ENCODE results near the gene RASL10B.

The RASL10B gene

GRCh38 chr17:35763767-35764122 lies 32.3 kb downstream of the RASL10B start:
- no peak for DNase-seq (ENCODE audit: low read depth in 3 of 3, low spot score in 1 of 3)

GRCh38 chr17:35764123-35764991 lies 32.9 kb downstream of the RASL10B start:
- peak; percentile 67 to 80 (median 71) for DNase-seq (ENCODE audit: low read depth in 3 of 3, low spot score in 1 of 3)

GRCh38 chr17:35765086-35765710 lies 33.8 kb downstream of the RASL10B start:
- DNase-seq (ENCODE audit: low read depth in 3 of 3, low spot score in 1 of 3) = no peak

- no peak for DNase-seq (ENCODE audit: low read depth in 3 of 3, low spot score in 1 of 3)
Observed at GRCh38 chr17:35765756-35766488, 34.5 kb downstream of the RASL10B start.

GRCh38 chr17:35766489-35766877 lies 35.0 kb downstream of the RASL10B start:
- DNase-seq (ENCODE audit: low read depth in 3 of 3, low spot score in 1 of 3) = no peak

- DNase-seq (ENCODE audit: low read depth in 3 of 3, low spot score in 1 of 3) = no peak
Observed at GRCh38 chr17:35766903-35767510, 35.6 kb downstream of the RASL10B start.

- no peak for DNase-seq (ENCODE audit: low read depth in 3 of 3, low spot score in 1 of 3)
Observed at GRCh38 chr17:35768797-35769196, 37.4 kb downstream of the RASL10B start.

GRCh38 chr17:35769895-35770486 lies 38.6 kb downstream of the RASL10B start:
- no peak for DNase-seq (ENCODE audit: low read depth in 3 of 3, low spot score in 1 of 3)

GRCh38 chr17:35773129-35773528 lies 41.7 kb downstream of the RASL10B start:
- no peak for DNase-seq (ENCODE audit: low read depth in 3 of 3, low spot score in 1 of 3)

- DNase-seq (ENCODE audit: low read depth in 3 of 3, low spot score in 1 of 3) = no peak
Observed at GRCh38 chr17:35773679-35774425, 42.4 kb downstream of the RASL10B start.

- DNase-seq (ENCODE audit: low read depth in 3 of 3, low spot score in 1 of 3) = no peak
Observed at GRCh38 chr17:35774499-35774898, 43.1 kb downstream of the RASL10B start.

GRCh38 chr17:35775039-35775438 lies 43.6 kb downstream of the RASL10B start:
- no peak for DNase-seq (ENCODE audit: low read depth in 3 of 3, low spot score in 1 of 3)

- no peak for DNase-seq (ENCODE audit: low read depth in 3 of 3, low spot score in 1 of 3)
Observed at GRCh38 chr17:35775583-35775982, 44.1 kb downstream of the RASL10B start.

GRCh38 chr17:35778641-35779196 lies 47.3 kb downstream of the RASL10B start:
- DNase-seq (ENCODE audit: low read depth in 3 of 3, low spot score in 1 of 3) = no peak

- DNase-seq (ENCODE audit: low read depth in 3 of 3, low spot score in 1 of 3) = no peak
Observed at GRCh38 chr17:35780950-35781349, 49.5 kb downstream of the RASL10B start.

GRCh38 chr17:35784895-35785294 lies 53.5 kb downstream of the RASL10B start:
- no peak for DNase-seq (ENCODE audit: low read depth in 3 of 3, low spot score in 1 of 3)

GRCh38 chr17:35786941-35787432 lies 55.5 kb downstream of the RASL10B start:
- DNase-seq (ENCODE audit: low read depth in 3 of 3, low spot score in 1 of 3) = no peak

- no peak for DNase-seq (ENCODE audit: low read depth in 3 of 3, low spot score in 1 of 3)
Observed at GRCh38 chr17:35788477-35789368, 57.3 kb downstream of the RASL10B start.

GRCh38 chr17:35790841-35791240 lies 59.4 kb downstream of the RASL10B start:
- DNase-seq (ENCODE audit: low read depth in 3 of 3, low spot score in 1 of 3) = no peak
